Peyer's patch (tissue), 4 donors: ENCODE data around the gene GATM.
A peak's percentile ranks its signal among the peaks of the same experiment; 100 is the strongest.

ENCODE experiments used
- POLR2A ChIP-seq, 2 donors: fragments of 450-650 bp; IDR thresholded peaks; one replicate each; pipeline ENCODE4 v1.5.1; 2017; ENCODE audit warnings: antibody characterized with exemption in 2 of 2, mild to moderate bottlenecking in 2 of 2, moderate library complexity in 2 of 2
- TF ChIP-seq, protein P1 (sequence below), 6 experiments: fragments of 450-650 bp in 4 of 6; fragments of 200-600 bp in 2 of 6; sonication (generic) in 1 of 6; IDR thresholded peaks; one replicate each; pipeline ENCODE4 v1.5.1; 2017 to 2019; ENCODE audit warnings: antibody characterized with exemption in 6 of 6, mild to moderate bottlenecking in 3 of 6, moderate library complexity in 1 of 6

DNA sequence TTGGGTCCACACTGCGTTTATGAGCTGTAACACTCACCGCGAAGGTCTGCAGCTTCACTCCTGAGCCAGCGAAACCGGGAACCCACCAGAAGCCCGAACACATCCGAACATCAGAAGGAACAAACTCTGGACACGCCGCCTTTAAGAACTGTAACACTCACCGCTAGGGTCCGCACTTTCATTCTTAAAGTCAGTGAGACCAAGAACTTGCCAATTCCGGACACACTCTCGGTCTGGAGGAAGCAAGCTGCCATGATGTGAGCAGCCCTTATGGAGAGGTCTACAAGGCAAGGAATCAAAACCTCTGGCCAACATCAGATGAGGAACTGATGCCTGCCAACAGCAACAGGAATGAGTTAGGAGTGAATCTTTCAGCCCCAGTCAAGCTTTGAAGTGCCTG is 63.4 kb downstream of the GATM start:
- TF ChIP-seq, protein P1, sequence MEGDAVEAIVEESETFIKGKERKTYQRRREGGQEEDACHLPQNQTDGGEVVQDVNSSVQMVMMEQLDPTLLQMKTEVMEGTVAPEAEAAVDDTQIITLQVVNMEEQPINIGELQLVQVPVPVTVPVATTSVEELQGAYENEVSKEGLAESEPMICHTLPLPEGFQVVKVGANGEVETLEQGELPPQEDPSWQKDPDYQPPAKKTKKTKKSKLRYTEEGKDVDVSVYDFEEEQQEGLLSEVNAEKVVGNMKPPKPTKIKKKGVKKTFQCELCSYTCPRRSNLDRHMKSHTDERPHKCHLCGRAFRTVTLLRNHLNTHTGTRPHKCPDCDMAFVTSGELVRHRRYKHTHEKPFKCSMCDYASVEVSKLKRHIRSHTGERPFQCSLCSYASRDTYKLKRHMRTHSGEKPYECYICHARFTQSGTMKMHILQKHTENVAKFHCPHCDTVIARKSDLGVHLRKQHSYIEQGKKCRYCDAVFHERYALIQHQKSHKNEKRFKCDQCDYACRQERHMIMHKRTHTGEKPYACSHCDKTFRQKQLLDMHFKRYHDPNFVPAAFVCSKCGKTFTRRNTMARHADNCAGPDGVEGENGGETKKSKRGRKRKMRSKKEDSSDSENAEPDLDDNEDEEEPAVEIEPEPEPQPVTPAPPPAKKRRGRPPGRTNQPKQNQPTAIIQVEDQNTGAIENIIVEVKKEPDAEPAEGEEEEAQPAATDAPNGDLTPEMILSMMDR (IDR thresholded peaks at IDR 0.05) = peak in 1 of 6 experiments; percentile 10
- TF ChIP-seq POLR2A (IDR thresholded peaks at IDR 0.05) = no peak
